Left cardiac atrium (tissue), 4 donors: ENCODE measurements around the gene KRTDAP. TPM values are rescaled to one million over a fixed set of nuclear protein-coding genes. Genes with fewer than 3 reads are reported as not detected.

Source experiments
- ATAC-seq, 2 donors: fragments of 200-7000 bp; cut with Tn5 transposase; one replicate each; pipeline ENCODE4 v1.9.1; 2020; ENCODE audit warnings: mild to moderate bottlenecking in 2 of 2, moderate library complexity in 2 of 2
- DNase-seq: peaks from one replicate; pipeline ENCODE4 v3.0.0-alpha.2; 2020
- intact Hi-C, 2 donors: fragments of 100-400 bp; cut with DNase I; formaldehyde crosslinking; loops; one replicate each; pipeline versions ENCODE4 v1.14.1 to v1.15.1; 2022 to 2023
- total RNA-seq, 2 donors: library from RNA; stranded (reverse); fragmentation: NEBNext Ultra II Directional; extraction: Animal tissue kit (Norgen Biotek cat#: 25700); gene quantifications; one replicate each; pipeline ENCODE4 v1.2.1, GENCODE V29; 2021
- donor health status: DM: no; HTN: yes; CAD: no.
- donor health status: DM: no; HTN: yes; CAD: no; lungs with severe emphysema.
- donor health status: DM: yes; HTN: yes; CAD: no.
- donor health status: Dilated cardiomyopathy.

The KRTDAP gene
- total RNA-seq, 2 donors from 2014 or later, result not detected

- ATAC-seq, result no peak
- no peak for DNase-seq
- intact Hi-C loops, result no loop called here
Observed at GRCh38 chr19:35460608-35461007, 29.7 kb downstream of the KRTDAP start.

- ATAC-seq (peak; percentile 67 to 85), DNase-seq (peak; percentile 71)
- intact Hi-C loops, result no loop called here
Observed at GRCh38 chr19:35459414-35460082, 30.7 kb downstream of the KRTDAP start.

DNA sequence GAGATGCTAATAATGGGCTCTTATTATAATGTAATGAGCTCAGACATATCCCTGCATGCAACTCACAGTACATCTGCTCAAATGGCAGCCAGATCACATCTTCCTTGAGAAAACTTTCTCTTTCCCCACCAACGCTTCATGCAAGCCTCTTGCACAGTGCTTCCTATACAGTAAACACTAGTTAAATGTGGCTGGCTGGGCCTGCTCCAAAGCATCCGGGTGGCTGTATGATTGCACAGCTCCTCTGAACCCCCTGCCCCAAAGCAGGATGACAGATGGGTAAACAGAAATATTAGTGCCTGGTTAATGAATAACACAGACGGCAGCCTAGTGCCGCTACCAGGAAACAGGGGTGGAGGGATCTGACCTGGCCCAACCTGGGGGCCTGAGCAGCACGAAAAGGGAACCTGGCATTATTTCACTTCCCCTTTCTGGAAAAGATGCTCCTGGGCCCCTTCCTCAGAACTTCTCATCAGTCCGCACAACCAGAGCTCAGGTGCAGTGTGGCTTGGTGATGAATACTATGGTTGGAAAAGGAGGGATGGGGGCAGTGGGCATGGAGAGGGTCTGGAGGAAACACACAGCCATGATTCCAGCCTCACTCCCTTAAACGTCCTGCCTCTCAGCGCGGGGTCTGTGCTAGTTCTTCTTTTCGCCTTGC, 31.4 kb downstream of the KRTDAP start:
- intact Hi-C loops, result no loop called here
- DNase-seq (no peak), ATAC-seq (peak in 1 of 2 donors; percentile 12)

- ATAC-seq (no peak), DNase-seq (no peak)
- intact Hi-C loops, result no loop called here
Observed at GRCh38 chr19:35458192-35458591, 32.1 kb downstream of the KRTDAP start.

- intact Hi-C loops, result no loop called here
- DNase-seq (no peak), ATAC-seq (no peak)
Observed at GRCh38 chr19:35457173-35457572, 33.1 kb downstream of the KRTDAP start.

GRCh38 chr19:35455616-35456201, 34.6 kb downstream of the KRTDAP start:
- intact Hi-C loops, result no loop called here
- no peak for ATAC-seq
- no peak for DNase-seq

DNA sequence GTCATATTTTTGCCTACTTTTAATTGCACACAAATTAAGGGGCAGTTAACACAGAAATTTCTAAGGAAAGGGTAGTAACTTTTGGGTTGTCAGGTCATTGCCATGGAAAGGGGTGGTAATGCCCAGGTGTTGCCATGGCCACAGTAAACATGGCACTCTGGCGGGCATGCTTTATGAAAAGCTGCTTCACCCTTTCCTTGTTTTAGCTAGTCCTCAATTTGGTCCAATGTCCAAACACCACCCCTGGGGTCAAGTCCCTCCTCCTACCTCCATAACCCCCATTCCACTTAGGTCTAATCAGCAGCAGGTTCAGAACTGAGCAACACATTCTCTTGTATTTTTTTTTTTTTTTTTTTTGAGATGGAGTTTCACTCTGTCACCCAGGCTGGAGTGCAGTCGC, 35.6 kb downstream of the KRTDAP start:
- intact Hi-C loops, result no loop called here

GRCh38 chr19:35451338-35452096, 38.7 kb downstream of the KRTDAP start:
- DNase-seq (no peak), ATAC-seq (no peak)
- intact Hi-C loops, result no loop called here

More for the DNA sequence above, 35.6 kb downstream of the KRTDAP start:
- no peak for DNase-seq
- ATAC-seq, result no peak

GRCh38 chr19:35449359-35450043, 40.8 kb downstream of the KRTDAP start:
- ATAC-seq (peak; percentile 22 to 34), DNase-seq (no peak)
- intact Hi-C loops, result no loop called here

DNA sequence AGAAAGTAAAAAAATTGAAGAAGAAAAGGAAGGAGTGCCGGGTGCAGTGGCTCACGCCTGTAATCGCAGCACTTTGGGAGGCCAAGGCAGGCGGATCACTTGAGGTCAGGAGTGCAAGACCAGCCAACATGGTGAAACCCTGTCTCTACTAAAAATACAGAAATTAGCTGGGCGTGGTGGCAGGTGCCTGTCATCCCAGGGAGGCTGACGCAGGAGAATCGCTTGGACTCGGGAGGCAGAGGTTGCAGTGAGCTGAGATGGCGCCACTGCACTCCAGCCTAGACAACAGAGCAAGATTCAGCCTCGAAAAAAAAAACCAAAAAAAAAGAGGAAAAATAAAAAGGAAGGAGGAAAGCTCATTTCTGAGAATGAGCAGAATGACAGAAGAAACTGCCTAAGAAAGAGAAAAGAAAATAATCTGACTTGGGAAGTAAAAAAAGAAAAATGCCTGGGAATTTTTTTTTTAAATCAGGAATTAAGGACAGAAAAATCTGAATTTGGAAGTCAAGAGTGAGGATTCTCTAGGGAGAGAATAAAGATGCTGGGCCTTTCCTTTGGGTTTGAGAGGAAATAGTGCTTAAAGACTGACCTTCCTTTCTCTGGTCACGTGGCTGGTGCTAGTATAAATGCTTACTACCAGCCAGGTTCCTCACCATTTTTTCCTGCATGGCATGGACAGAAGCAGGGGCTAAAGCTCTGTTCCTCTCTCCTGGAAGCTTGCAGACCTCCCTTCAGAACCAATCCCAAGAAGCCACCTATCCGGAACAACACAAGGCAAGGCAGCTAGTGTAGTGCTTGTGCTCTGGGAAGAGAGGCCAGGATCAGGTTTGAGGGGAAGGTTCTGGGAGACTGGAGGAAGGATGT, 42.4 kb downstream of the KRTDAP start, which contains the start of gene FFAR2:
TSS of gene FFAR2 (plus strand) at position 652 of the 864 bp plus-strand sequence. CDS start 1,458 bp downstream, outside the sequence.
- ATAC-seq, result no peak
- DNase-seq, result no peak
- intact Hi-C loops, result no loop called here

DNA sequence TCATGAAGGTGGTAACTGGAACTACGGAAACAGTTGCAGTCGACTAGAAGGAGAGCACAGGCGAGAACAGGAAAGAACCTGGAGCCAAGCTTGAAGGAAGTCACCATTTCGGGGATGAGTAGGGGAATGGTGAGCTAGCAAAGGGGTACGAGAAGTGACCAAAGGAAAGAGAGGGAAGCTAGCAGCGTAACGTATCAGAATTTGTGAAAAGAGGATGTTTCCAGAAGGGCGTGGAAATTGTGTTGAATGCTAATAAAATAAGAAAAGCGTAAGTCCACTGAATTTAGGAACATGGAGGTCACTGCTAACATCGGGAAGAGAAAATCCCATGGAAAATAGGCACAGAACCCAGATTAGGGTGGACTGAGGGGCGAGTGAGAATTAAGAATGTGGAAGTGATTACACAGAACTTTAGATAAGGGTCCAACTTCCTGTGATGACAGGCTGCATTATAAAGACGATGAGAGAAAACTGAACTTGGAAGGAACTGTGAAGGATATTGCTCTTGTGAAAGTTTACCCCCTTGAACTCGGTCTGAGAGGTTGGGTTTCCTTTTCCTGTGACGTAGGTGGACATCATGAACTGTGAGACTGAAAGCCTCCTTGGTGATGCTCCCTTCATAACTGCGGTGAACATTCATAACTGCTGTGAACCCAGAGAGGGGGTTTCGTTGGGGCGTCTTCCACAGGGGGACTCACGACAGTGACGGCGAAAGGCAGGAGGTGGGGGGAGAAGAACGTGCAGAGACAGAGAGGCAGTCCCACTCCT, 44.3 kb downstream of the KRTDAP start:
- DNase-seq, result no peak
- no peak for ATAC-seq

DNA sequence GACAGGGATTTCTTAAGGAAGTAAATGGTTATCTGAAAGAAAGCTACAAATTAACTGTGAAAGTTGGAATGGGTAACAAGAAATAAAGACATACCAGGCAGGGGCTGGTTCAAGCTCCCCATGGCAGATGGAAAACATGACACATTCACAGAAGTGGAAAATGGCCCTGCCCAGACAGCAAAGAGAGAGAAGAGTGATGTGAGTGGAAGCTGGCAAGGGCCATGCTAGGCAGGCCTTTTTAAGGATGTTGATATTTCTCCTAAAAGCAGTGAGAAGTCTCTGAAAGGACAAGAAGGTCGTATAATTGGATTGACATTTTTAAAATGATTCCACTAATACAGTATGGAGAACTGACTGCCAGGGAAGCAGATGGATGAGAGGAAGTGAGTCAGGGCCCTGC, 45.5 kb downstream of the KRTDAP start:
- DNase-seq (no peak), ATAC-seq (no peak)
- intact Hi-C loops, result no loop called here

More for the DNA sequence above, 44.3 kb downstream of the KRTDAP start:
- intact Hi-C loops, result no loop called here

DNA sequence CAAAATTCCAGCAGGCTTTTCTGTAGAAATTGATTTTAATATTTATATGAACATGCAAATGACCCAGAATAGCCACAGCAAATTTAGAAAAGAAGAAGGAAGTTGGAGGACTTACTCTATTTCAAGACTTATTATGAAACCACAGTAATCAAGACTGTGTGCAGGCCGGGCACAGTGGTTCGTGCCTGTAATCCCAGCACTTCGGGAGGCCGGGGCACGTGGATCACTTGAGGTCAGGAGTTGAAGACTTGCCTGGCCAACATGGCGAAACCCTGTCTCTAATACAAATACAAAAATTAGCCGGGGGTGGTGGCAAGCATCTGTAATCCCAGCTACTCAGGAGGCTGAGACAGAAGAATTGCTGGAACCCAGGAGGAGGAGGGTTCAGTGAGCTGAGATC, 48.2 kb downstream of the KRTDAP start:
- DNase-seq, result peak; percentile 33
- peak; percentile 19 to 44 for ATAC-seq
- intact Hi-C loops, result no loop called here

DNA sequence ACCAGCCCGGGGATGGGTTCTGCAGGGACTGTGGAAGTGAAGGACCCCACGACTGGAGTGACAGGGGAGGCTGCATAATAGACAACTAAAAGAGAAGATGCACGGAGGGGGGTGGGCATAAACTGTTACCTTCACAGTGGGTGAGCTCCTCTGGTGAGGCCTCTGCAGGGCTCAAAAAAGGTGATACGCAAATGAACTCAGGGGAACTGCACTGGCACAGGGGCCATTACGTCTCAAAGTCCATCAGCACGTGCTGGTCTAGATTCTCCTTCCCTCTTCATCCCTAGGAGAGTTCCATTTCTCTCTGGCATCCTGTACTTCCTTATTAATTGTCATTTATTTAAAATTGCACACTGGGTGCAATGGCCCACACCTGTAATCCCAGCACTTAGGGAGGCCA, 50.3 kb downstream of the KRTDAP start:
- no peak for ATAC-seq
- DNase-seq, result no peak
- intact Hi-C loops, result no loop called here

DNA sequence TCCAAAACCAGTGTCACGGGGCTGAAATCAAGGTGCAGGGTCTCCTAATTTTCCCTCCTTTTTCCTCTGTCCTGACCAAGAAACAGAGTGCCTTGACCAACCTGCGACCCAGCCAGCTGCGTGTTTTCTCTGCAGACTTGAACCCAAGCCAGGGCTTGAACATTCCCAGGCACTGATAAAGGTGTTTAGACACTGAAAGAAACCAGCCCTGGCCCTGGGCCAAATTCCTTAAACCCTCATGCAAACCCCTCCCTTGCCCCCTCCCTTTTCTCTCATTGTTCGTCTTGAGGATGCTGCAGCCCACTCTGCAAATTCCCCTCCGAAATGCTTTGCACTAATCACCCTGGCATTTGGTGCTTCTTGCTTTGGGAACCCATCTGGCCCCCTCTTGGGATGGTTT, 51.7 kb downstream of the KRTDAP start:
- ATAC-seq (no peak), DNase-seq (no peak)
- intact Hi-C loops, result no loop called here

DNA sequence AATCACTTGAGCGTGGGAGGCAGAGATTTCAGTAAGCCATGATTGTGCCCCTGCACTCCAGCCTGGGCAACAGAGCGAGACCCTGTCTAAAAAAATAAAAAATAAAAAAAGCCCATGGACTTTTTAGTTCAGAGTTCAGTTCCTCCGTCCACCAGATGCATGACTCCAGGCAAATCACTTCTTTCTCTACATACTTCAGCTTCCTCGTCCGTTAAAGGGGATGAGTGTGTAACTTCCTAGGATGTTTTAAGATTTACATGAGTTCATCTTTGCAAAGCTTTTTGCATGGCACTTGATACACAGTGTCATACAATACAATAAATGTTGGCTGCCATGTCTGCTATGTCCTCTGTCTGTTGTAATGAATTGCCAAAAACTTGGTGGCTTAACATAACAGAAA, 52.2 kb downstream of the KRTDAP start:
- intact Hi-C loops, result no loop called here
- ATAC-seq (no peak), DNase-seq (no peak)

DNA sequence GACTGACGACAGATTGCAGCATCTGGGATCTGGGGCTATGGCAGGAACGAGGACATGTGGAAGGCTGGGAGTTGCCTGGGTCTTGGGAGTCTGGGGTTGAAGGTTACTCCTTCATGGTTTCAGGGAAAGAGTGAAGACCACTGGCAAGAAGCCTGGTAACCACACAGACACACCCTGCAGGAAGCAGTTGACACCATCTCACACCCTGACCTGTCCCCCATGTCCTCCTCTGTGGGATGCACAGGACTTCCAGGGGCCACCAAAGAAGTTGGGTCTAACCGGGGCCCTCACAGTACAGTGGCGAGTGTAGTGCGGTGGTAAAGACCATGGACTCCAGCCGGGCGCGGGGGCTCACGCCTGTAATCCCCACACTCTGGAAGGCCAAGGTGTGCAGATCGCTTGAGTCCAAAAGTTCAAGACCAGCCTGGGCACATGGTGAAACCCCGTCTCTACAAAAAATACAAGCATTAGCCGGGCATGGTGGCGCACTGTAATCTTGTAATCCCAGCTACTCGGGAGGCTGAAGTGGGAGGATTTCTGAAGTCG, 52.8 kb downstream of the KRTDAP start:
- intact Hi-C loops, result no loop called here
- ATAC-seq (no peak), DNase-seq (no peak)
